ENCODE data around the gene DMD.

The DMD gene

GRCh38 chrX:31297881-31298280 lies 1913.5 kb downstream of the DMD start:
- H3K9ac ChIP-seq (ENCODE audit: low read depth, low read length), result no peak overlapping the region
- H3K4me3 ChIP-seq (ENCODE audit: low read length), result no peak overlapping the region
- H3K9me3 ChIP-seq (ENCODE audit: insufficient read depth, low read depth, low read length), result no peaks in the 10 kb centered on the region
- no peaks in the 10 kb centered on the region; the same call in 1 of the 2 replicates for H3K4me1 ChIP-seq (ENCODE audit: insufficient read depth, low read length)
- no peaks in the 10 kb centered on the region for H3K36me3 ChIP-seq (ENCODE audit: insufficient read depth, low read depth, low read length)
- no peak overlapping the region for H3K27ac ChIP-seq (ENCODE audit: low read length)
- no peaks in the 10 kb centered on the region for H3K27me3 ChIP-seq (ENCODE audit: insufficient read depth, low read length)

- H3K4me3 ChIP-seq (ENCODE audit: low read length), result no peak overlapping the region
- no peaks in the 10 kb centered on the region; the same call in 1 of the 2 replicates for H3K4me1 ChIP-seq (ENCODE audit: insufficient read depth, low read length)
- H3K27me3 ChIP-seq (ENCODE audit: insufficient read depth, low read length), result no peaks in the 10 kb centered on the region
- H3K27ac ChIP-seq (ENCODE audit: low read length), result no peak overlapping the region
- no peaks in the 10 kb centered on the region for H3K9me3 ChIP-seq (ENCODE audit: insufficient read depth, low read depth, low read length)
- no peaks in the 10 kb centered on the region for H3K36me3 ChIP-seq (ENCODE audit: insufficient read depth, low read depth, low read length)
- no peak overlapping the region for H3K9ac ChIP-seq (ENCODE audit: low read depth, low read length)
These were observed 1916.9 kb downstream of the DMD start for GRCh38 chrX:31294475-31294874.

- no peaks in the 10 kb centered on the region for H3K27me3 ChIP-seq (ENCODE audit: insufficient read depth, low read length)
- no peak overlapping the region for H3K4me3 ChIP-seq (ENCODE audit: low read length)
- no peak overlapping the region for H3K27ac ChIP-seq (ENCODE audit: low read length)
- no peak overlapping the region for H3K9ac ChIP-seq (ENCODE audit: low read depth, low read length)
- no peaks in the 10 kb centered on the region for H3K9me3 ChIP-seq (ENCODE audit: insufficient read depth, low read depth, low read length)
- H3K36me3 ChIP-seq (ENCODE audit: insufficient read depth, low read depth, low read length), result no peaks in the 10 kb centered on the region
- H3K4me1 ChIP-seq (ENCODE audit: insufficient read depth, low read length), result no peaks in the 10 kb centered on the region; the same call in 1 of the 2 replicates
These were observed 1917.9 kb downstream of the DMD start for GRCh38 chrX:31293409-31293808.

GRCh38 chrX:31291131-31291530 lies 1920.2 kb downstream of the DMD start:
- Histone ChIP-seq H3K9ac (ENCODE audit: low read depth, low read length) (no peak overlapping the region), H3K4me3 (ENCODE audit: low read length) (no peak overlapping the region), H3K27ac (ENCODE audit: low read length) (no peak overlapping the region), H3K4me1 (ENCODE audit: insufficient read depth, low read length) (no peaks in the 10 kb centered on the region; the same call in 1 of the 2 replicates), H3K27me3 (ENCODE audit: insufficient read depth, low read length) (no peaks in the 10 kb centered on the region), H3K9me3 (ENCODE audit: insufficient read depth, low read depth, low read length) (no peaks in the 10 kb centered on the region), H3K36me3 (ENCODE audit: insufficient read depth, low read depth, low read length) (no peaks in the 10 kb centered on the region)

GRCh38 chrX:31287861-31288260 lies 1923.5 kb downstream of the DMD start:
- no peaks in the 10 kb centered on the region for H3K9me3 ChIP-seq (ENCODE audit: insufficient read depth, low read depth, low read length)
- no peak overlapping the region for H3K4me3 ChIP-seq (ENCODE audit: low read length)
- H3K36me3 ChIP-seq (ENCODE audit: insufficient read depth, low read depth, low read length), result no peaks in the 10 kb centered on the region
- H3K27ac ChIP-seq (ENCODE audit: low read length), result no peak overlapping the region
- H3K9ac ChIP-seq (ENCODE audit: low read depth, low read length), result no peak overlapping the region
- no peaks in the 10 kb centered on the region; the same call in 1 of the 2 replicates for H3K4me1 ChIP-seq (ENCODE audit: insufficient read depth, low read length)
- H3K27me3 ChIP-seq (ENCODE audit: insufficient read depth, low read length), result no peaks in the 10 kb centered on the region

- no peaks in the 10 kb centered on the region for H3K27me3 ChIP-seq (ENCODE audit: insufficient read depth, low read length)
- no peaks in the 10 kb centered on the region for H3K36me3 ChIP-seq (ENCODE audit: insufficient read depth, low read depth, low read length)
- H3K4me3 ChIP-seq (ENCODE audit: low read length), result no peak overlapping the region
- no peaks in the 10 kb centered on the region for H3K9me3 ChIP-seq (ENCODE audit: insufficient read depth, low read depth, low read length)
- no peak overlapping the region for H3K27ac ChIP-seq (ENCODE audit: low read length)
- no peak overlapping the region for H3K9ac ChIP-seq (ENCODE audit: low read depth, low read length)
- H3K4me1 ChIP-seq (ENCODE audit: insufficient read depth, low read length), result no peaks in the 10 kb centered on the region
These were observed 1930.8 kb downstream of the DMD start for GRCh38 chrX:31280580-31280979.

- no peak overlapping the region for H3K27ac ChIP-seq (ENCODE audit: low read length)
- H3K4me3 ChIP-seq (ENCODE audit: low read length), result no peak overlapping the region
- no peaks in the 10 kb centered on the region for H3K36me3 ChIP-seq (ENCODE audit: insufficient read depth, low read depth, low read length)
- H3K9ac ChIP-seq (ENCODE audit: low read depth, low read length), result no peak overlapping the region
- H3K4me1 ChIP-seq (ENCODE audit: insufficient read depth, low read length), result no peaks in the 10 kb centered on the region
- H3K9me3 ChIP-seq (ENCODE audit: insufficient read depth, low read depth, low read length), result no peaks in the 10 kb centered on the region
- no peaks in the 10 kb centered on the region for H3K27me3 ChIP-seq (ENCODE audit: insufficient read depth, low read length)
These were observed 1932.0 kb downstream of the DMD start for GRCh38 chrX:31279359-31279758.

GRCh38 chrX:31272472-31272775 lies 1938.9 kb downstream of the DMD start:
- Histone ChIP-seq H3K27me3 (ENCODE audit: insufficient read depth, low read length) (no peaks in the 10 kb centered on the region), H3K27ac (ENCODE audit: low read length) (no peak overlapping the region), H3K4me1 (ENCODE audit: insufficient read depth, low read length) (no peaks in the 10 kb centered on the region), H3K36me3 (ENCODE audit: insufficient read depth, low read depth, low read length) (no peaks in the 10 kb centered on the region), H3K9me3 (ENCODE audit: insufficient read depth, low read depth, low read length) (no peaks in the 10 kb centered on the region), H3K9ac (ENCODE audit: low read depth, low read length) (no peak overlapping the region), H3K4me3 (ENCODE audit: low read length) (no peak overlapping the region)

- Histone ChIP-seq H3K27ac (ENCODE audit: low read length) (no peak overlapping the region), H3K9ac (ENCODE audit: low read depth, low read length) (no peak overlapping the region), H3K27me3 (ENCODE audit: insufficient read depth, low read length) (no peaks in the 10 kb centered on the region), H3K4me1 (ENCODE audit: insufficient read depth, low read length) (no peaks in the 10 kb centered on the region), H3K4me3 (ENCODE audit: low read length) (no peak overlapping the region), H3K9me3 (ENCODE audit: insufficient read depth, low read depth, low read length) (no peaks in the 10 kb centered on the region), H3K36me3 (ENCODE audit: insufficient read depth, low read depth, low read length) (no peaks in the 10 kb centered on the region)
These were observed 1939.5 kb downstream of the DMD start for GRCh38 chrX:31271615-31272471.

- Histone ChIP-seq H3K9me3 (ENCODE audit: insufficient read depth, low read depth, low read length) (no peaks in the 10 kb centered on the region), H3K36me3 (ENCODE audit: insufficient read depth, low read depth, low read length) (no peaks in the 10 kb centered on the region), H3K27ac (ENCODE audit: low read length) (no peak overlapping the region), H3K9ac (ENCODE audit: low read depth, low read length) (no peak overlapping the region), H3K27me3 (ENCODE audit: insufficient read depth, low read length) (peaks cover 9% of the 10 kb centered on the region; the same call in 1 of the 2 replicates), H3K4me3 (ENCODE audit: low read length) (no peak overlapping the region), H3K4me1 (ENCODE audit: insufficient read depth, low read length) (no peaks in the 10 kb centered on the region)
These were observed 1941.4 kb downstream of the DMD start for GRCh38 chrX:31269914-31270313.

- Histone ChIP-seq H3K9ac (ENCODE audit: low read depth, low read length) (no peak overlapping the region), H3K27ac (ENCODE audit: low read length) (no peak overlapping the region), H3K4me1 (ENCODE audit: insufficient read depth, low read length) (no peaks in the 10 kb centered on the region)
These were observed 1943.0 kb downstream of the DMD start for GRCh38 chrX:31268359-31268758.

More at GRCh38 chrX:31268359-31268758, 1943.0 kb downstream of the DMD start:
- Histone ChIP-seq H3K4me3 (ENCODE audit: low read length) (no peak overlapping the region), H3K36me3 (ENCODE audit: insufficient read depth, low read depth, low read length) (no peaks in the 10 kb centered on the region), H3K9me3 (ENCODE audit: insufficient read depth, low read depth, low read length) (no peaks in the 10 kb centered on the region), H3K27me3 (ENCODE audit: insufficient read depth, low read length) (peaks cover 9% of the 10 kb centered on the region; the same call in 1 of the 2 replicates)

Measured in iPS-20b (cell line).